Anterior cingulate cortex (tissue), 58 donors: ENCODE measurements around the gene ANO10.

Source experiments
- DNase-seq, 58 donors: peaks; one replicate each; lab custom pipeline; 2025; lab: John Stamatoyannopoulos, UW

The ANO10 gene

DNA sequence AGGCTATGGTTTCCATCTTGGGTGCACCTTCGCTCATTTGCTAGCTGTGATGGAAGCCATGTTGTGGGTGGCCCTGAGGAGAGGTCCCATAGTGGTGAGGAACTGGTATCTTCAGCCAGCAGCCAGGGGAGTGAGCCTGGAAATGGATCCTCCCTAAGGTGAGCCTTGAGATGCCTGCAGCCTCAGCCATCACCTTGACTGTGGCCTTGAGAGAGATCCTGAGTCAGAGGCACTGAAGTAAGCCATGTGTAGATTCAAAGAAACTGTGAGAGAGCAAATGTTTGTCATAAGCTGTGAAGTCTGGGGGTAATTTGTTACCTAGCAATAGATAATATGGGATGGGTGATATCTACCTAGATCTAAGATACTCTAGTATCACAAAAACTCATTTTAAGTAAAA lies 230.2 kb downstream of the ANO10 start:
- no peak for DNase-seq

- no peak for DNase-seq
Measured at GRCh38 chr3:43390255-43390588, 231.6 kb downstream of the ANO10 start.

- DNase-seq, result peak in 2 of 58 donors; percentile 4 to 18
Measured at GRCh38 chr3:43389388-43390254, 232.2 kb downstream of the ANO10 start.

DNA sequence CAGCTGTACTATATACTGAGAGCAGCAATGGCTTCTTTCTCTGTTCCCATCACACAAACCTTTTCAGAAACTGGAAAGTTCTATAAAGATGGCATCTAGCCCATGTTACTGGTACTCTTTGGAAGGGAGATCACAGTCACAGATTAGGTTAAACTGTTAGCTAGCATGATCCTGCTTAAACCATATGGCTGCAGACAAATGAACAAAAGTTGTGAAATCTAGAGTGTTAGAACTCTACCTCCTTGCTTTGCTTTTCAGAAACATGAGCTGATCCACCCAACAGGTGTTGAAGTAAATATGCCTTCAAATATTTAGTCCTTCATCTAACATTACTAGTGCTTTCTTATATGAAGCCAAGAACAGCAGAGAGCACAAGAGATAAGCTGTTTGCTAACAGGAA lies 232.9 kb downstream of the ANO10 start:
- no peak for DNase-seq

DNA sequence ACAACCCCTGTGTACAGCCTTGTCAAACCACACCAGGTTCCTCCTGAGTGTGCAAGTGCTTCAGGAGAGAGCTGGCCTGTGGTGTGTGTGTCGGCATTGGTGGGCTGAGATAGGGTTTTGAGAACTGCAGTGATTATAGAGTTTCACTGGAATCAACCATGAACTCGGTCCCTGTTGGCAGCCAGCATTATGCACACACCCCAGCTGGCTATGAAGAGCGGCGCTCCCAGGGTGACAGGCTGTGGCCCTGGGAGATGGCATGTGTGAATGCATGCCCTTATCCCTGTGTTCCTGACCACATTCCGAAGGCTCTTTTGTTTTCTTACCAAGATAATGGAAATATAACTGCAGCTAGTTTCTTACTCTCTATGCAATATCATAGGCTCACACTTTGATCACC lies 233.6 kb downstream of the ANO10 start:
- no peak for DNase-seq

DNA sequence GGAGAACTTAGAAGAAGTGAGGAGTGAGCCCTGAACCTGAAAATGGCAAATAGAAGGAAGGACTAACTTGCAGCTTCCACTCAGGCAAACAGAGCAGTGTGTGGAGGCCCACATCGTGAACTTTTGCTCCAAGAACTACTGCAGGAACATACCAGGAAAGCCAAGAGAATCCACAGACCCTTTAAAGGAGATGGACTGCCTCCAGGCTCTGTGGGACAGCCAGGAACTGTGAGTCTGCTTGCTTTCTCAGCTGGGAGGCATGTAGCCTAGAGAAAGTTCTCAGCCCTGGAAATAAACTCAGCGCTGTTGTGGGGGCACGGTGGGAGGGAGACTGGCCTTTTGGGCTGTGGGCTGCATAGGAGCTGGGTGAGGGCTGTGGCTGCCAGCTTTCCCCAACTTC lies 242.5 kb downstream of the ANO10 start:
- DNase-seq, result no peak

GRCh38 chr3:43378066-43378935 lies 243.5 kb downstream of the ANO10 start:
- no peak for DNase-seq

- DNase-seq, result no peak
Measured at GRCh38 chr3:43373560-43373928, 248.3 kb downstream of the ANO10 start.

DNA sequence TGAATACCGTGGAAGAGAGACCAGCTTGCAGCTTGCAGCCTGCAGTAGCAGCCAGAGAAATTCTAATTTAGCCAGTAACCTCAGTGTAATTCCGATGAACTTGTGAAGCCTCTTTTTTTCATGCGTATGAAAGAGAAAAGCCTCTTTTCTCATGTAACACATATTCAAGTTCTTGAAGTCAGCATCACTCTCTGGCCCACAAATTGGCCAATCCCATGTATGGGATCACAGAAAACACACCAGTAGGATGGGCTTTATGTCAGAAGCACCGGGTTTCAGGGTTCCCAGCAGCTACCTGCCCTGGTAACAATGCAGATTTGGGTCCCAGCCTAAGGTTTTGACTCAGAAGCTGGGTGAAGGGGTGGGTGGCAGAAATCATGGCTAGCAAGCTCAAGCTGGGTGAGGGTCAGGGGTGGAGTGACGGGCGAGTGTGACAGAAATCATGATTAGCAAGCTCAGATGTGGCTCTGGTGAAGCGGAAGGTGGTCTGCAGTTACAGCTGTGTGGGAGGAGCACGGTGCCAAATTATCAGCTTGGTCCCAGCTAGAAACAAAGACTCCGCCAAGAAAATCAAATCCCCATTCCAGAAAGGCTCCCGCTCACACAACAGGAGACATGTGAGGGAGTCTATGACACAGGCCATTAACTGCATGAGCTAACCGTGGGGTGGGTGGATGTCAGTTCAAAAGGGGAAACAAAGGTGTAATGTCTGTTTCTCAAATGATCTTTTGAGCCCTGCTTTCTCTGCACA lies 248.8 kb downstream of the ANO10 start:
- no peak for DNase-seq

DNA sequence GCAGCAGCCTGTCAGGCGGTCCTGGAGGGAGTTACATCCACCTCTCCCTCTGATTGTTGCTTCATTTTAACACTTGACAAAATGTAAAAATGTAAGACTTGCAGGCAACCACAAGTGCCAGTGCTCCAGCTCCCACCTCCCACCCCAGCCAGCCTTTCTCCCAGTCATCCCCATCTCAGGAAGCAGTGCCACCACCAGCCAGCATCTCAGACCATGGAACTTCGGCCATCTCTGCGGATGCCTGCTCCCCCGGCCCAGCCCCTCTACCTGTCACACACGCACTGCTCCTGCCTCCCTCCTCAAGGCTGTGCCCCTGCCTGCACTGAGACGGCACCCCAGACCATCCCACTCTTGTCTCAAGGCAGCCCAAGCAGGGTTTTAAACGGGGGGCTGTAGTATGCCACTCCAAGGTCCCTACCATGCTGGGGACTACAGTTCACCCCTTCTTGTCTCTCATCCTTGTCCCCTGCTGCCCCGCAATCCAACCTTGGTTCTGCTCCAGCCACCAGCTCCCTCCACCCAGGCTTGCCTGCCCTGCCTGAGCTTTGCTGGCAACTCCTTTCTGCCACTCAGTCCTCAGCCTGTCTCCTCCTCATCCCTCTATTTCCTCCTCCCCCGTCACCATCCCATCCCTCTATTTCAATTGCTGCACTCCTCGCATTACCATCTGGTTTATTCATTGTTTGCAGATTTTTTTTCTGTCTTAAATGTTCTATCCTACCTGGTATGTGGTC lies 249.6 kb downstream of the ANO10 start:
- DNase-seq, result no peak

DNA sequence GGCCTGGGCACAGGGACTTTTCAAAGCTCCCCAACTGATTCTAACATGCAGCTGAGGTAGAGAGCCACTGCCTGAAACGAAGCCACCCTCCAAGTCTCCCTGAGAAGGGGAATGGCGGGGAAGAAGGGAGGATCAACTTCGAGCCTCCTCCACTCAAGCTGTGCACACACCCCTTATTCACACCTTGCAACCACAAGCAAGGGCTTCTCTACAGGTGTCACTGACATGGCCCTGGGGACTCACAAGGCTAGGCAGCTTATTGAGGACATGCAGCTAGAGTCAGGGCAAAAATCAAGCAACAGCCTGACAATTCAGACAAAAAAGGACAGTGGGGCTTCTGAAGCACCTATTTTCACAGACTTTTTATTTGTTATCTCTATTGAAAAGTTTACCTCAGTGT lies 250.3 kb downstream of the ANO10 start:
- DNase-seq, result no peak

DNA sequence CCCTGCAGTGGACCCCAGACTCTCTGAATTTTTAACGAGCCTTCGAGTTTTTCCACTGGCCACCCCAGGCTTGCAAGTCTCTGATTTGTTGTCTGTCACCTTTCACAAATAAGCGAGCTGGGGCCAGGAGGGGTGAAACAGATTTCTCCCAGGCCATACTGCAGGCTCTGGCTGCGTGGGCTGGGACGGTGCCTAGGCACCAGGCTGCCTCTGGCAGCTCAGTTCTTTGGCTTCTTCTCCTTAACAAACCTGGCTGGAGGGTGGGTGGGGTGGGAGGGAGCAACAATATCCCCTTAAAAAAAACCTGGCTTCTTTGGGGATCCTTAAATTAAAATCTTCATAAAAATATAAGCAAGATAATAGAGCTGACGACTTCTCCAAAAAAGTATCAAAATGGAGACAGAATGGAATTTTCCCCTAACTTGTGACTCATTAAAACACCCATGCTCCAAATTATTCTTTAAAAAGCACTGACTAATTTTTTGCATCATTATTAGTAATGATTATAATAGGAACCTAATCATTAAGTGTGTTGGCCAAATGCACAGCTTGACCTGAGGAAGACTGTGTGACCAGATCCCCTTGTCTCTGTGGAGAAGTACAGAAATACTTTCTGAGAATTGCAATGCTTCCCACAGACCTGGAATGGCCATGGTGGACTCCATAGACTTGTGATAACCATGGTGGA lies 251.4 kb downstream of the ANO10 start:
- no peak for DNase-seq

DNA sequence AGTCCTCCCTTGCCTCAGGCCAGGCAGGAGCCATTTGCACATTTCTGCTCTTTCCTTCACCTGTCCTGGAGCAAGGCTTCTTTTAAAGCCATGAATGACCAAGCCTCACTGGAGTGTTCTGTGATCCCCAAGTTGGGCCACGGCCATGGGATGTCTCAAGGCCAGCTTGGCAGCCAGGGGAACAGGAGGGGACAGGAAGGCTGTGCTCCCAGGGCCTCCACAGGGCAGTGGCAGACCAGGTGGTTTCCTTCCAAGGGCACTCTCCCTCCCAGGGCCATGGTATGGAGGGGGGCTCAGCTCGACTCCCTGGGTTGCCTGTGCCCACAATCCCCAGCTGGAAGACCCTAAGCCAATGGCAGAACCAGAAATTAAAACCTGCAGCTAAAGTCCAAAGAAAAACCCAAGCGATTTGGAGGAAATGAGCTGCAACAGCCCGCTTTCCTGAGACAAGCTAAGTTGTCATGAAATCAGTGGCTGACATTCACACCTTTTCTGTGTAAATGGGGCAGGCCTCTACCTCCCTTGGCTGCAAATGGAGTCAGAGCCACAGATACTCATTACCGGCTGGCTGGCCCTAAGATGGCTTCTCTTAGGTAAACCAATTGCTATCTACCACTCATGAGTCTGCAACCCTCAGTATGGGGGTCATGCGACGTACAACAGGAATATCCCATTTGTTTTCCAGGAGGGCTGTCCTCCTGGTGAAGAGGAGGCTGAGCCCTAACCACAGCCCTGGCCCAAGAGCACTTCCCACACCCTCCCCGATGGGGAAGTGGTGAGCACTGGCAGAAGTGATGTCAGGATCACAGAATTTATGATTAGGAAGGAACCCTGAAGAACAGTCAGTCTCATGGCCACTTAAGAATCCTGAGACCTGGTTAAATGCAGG lies 252.2 kb downstream of the ANO10 start:
- DNase-seq, result no peak

DNA sequence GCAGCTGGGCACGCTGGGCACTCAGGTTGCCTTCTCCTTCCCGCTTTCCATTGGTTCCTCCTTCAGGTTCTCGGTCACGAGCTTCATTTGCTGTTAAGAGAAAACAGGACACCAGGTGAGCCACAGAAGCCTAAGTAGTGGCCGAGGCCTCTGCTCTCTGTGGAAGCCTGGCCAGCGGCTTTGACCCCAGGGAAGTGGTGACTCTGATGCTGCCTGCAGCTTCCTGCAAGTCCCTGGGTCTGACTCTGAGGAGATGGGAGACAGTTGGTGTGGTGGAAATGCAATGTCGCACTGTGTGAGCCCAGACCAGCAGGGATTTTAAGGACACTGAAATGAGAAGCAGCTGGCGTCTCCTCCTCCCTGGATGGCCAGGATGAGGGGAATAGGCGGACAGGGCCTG lies 254.9 kb downstream of the ANO10 start:
- DNase-seq, result no peak

- DNase-seq, result no peak
Measured at GRCh38 chr3:43366481-43366880, 255.3 kb downstream of the ANO10 start.

DNA sequence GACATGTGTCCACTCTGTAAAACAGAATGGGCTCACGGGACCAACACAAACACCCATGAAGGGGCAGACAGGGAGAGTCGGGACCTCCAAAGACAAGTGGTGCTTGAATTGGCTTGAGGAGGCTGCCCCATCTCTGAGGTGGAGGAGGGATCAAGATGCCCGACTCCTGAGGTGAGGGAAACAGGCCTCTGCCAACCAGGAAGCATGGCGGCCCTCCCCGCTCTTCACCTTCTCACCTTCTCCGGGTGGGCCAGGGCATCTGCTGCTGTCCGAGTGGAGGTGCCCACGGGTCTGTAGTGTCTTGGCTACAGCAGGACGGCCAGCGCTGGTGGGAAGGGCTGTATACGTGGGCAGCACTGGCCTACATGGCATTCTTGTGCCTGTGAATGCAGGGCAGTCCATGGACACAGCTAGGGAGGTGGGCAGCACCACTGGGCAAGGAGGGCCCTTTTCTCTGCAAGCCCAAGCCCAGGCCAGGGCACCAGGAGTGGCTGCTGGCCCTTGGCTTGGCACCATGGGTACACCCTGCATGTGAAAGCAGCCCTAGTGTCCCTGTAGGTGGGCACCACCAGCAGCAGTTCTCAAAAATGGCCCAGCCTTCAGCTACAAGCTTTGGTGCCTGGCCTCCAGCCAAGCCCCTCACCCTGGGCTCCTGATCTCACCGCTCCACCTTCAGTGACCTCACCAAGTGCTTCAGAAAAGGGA lies 256.1 kb downstream of the ANO10 start:
- no peak for DNase-seq

- DNase-seq, result no peak
Measured at GRCh38 chr3:43364926-43365325, 256.9 kb downstream of the ANO10 start.

DNA sequence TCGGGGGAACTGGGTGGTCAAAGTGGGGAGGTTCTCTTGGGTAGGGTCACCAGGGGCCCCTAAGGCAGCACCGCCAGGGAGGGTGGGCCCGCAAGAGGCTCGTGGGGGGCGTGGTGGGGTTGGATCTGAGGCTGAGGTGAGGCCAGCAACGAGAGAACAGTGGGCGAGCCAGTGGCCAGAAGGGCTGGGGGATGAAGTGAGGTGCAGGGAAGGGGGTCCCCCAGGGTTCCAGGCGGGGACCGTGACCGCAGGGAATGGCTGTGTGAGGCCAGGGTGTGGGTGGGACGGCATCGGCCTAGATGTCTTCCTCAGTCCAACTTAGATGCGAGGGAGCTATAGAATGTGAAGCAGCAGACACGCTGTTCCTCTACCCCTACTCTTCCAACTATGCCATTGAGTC lies 257.3 kb downstream of the ANO10 start:
- no peak for DNase-seq
